Neural cell (in vitro differentiated cells): ENCODE measurements around the gene RBM34. TPM values are rescaled to one million over a fixed set of nuclear protein-coding genes. Genes with fewer than 3 reads are reported as not detected.
"Not testable (repeated sequence)": the region's sequence is repeated elsewhere in the genome, so short reads cannot be mapped to it uniquely, and the experiment has no call there.

Experiments used
- H2AFZ ChIP-seq: fragments of 200-600, 300-800 bp; sonication (generic), shearing (Covaris generic); 2 replicates; pipeline ENCODE4 v1.6.0; 2014; ENCODE audit warnings: low read depth, mild to moderate bottlenecking, antibody characterized with exemption, low read length, moderate library complexity
- H3F3A ChIP-seq: fragments of 200-600 bp; shearing (Covaris generic); 2 replicates; pipeline ENCODE4 v1.6.1; 2016; ENCODE audit warnings: mild to moderate bottlenecking, moderate library complexity, mixed read lengths, antibody characterized with exemption, low read length; ENCODE audit not compliant: insufficient read depth, poor library complexity, severe bottlenecking
- H3K27ac ChIP-seq: fragments of 200-600, 300-800 bp; sonication (generic), shearing (Covaris generic); 2 replicates; pipeline ENCODE4 v1.5.1; 2014; ENCODE audit warnings: mild to moderate bottlenecking, low read length, moderate library complexity
- H3K27me3 ChIP-seq: fragments of 300-800, 200-600 bp; sonication (generic), shearing (Covaris generic); 2 replicates; pipeline ENCODE4 v1.6.0; 2014; ENCODE audit warnings: mild to moderate bottlenecking, low read depth, low read length, moderate library complexity; ENCODE audit not compliant: insufficient read depth
- H3K36me3 ChIP-seq: fragments of 300-800, 200-600 bp; sonication (generic), shearing (Covaris generic); 2 replicates; pipeline ENCODE4 v1.5.1; 2014; ENCODE audit warnings: mild to moderate bottlenecking, antibody characterized with exemption, low read length, moderate library complexity; ENCODE audit not compliant: insufficient read depth
- H3K4me2 ChIP-seq: fragments of 300-800, 200-600 bp; sonication (generic), shearing (Covaris generic); 2 replicates; pipeline ENCODE4 v1.6.0; 2014; ENCODE audit warnings: mild to moderate bottlenecking, low read length
- H3K4me3 ChIP-seq: fragments of 300-800, 200-600 bp; sonication (generic), shearing (Covaris generic); 2 replicates; pipeline ENCODE4 v1.5.1; 2014; ENCODE audit warnings: mild to moderate bottlenecking, low read length, moderate library complexity
- H3K79me2 ChIP-seq: fragments of 200-600 bp; shearing (Covaris generic); replicated peaks from 2 replicates; pipeline ENCODE4 v1.6.0; 2014; ENCODE audit warnings: mild to moderate bottlenecking, low read length, moderate library complexity; ENCODE audit not compliant: insufficient read depth
- H3K9ac ChIP-seq: fragments of 300-800, 200-600 bp; sonication (generic), shearing (Covaris generic); 2 replicates; pipeline ENCODE4 v1.6.1; 2016; ENCODE audit warnings: mild to moderate bottlenecking, low read length, mixed read lengths
- H3K9me2 ChIP-seq: fragments of 200-600 bp; shearing (Covaris generic); 2 replicates; pipeline ENCODE4 v1.6.1; 2016; ENCODE audit warnings: mild to moderate bottlenecking, low read length, mixed read lengths; ENCODE audit not compliant: insufficient read depth
- H3K9me3 ChIP-seq: fragments of 200-600, 300-800 bp; sonication (generic), shearing (Covaris generic); 2 replicates; pipeline ENCODE4 v1.6.1; 2016; ENCODE audit warnings: mild to moderate bottlenecking, mixed run types, low read length, moderate library complexity, mixed read lengths
- H4K20me1 ChIP-seq: fragments of 200-600 bp; shearing (Covaris generic); 2 replicates; pipeline ENCODE4 v1.6.1; 2016; ENCODE audit warnings: mild to moderate bottlenecking, mixed run types; ENCODE audit not compliant: insufficient read depth
- EP300 ChIP-seq: fragments of 450-650 bp; conservative IDR thresholded peaks from 2 replicates; pipeline ENCODE4 v1.6.1; 2014; ENCODE audit warnings: antibody characterized with exemption, mild to moderate bottlenecking, moderate library complexity; ENCODE audit not compliant: poor library complexity, severe bottlenecking
- EZH2 ChIP-seq: fragments of 200-600, 300-800 bp; shearing (Covaris generic), sonication (generic); IDR thresholded peaks from 2 replicates; pipeline ENCODE4 v1.6.1; 2014; ENCODE audit warnings: antibody characterized with exemption, low read length, borderline replicate concordance, mild to moderate bottlenecking; ENCODE audit not compliant: insufficient read depth, poor library complexity, severe bottlenecking
- REST ChIP-seq: IDR thresholded peaks from 2 replicates; pipeline ENCODE4 v1.6.1; 2012; ENCODE audit warnings: borderline replicate concordance
- TAF1 ChIP-seq: IDR thresholded peaks from 2 replicates; pipeline ENCODE4 v1.6.1; 2012; ENCODE audit warnings: low read depth
- polyA plus RNA-seq: library from polyadenylated mRNA; depleted of rRNA; stranded (reverse); fragments of >200 nt; gene quantifications from 2 replicates; pipeline ENCODE4 v1.2.3, GENCODE V29; 2014
- TF ChIP-seq, protein P1 (sequence below): fragments of 450-650 bp; IDR thresholded peaks from 2 replicates; pipeline ENCODE4 v1.5.1; 2014; ENCODE audit warnings: antibody characterized with exemption, mild to moderate bottlenecking, moderate library complexity; ENCODE audit not compliant: poor library complexity, severe bottlenecking

RBM34 gene
- polyA plus RNA-seq, 1 donor from 2014 or later = 128 TPM

- peak overlapping the region; percentile 78 for H3K4me3 ChIP-seq
- H3K36me3 ChIP-seq, H3K9me3 ChIP-seq, H2AFZ ChIP-seq, H4K20me1 ChIP-seq, H3F3A ChIP-seq, H3K9me2 ChIP-seq, H3K27ac ChIP-seq, H3K27me3 ChIP-seq: not testable (repeated sequence)
- peaks cover 12% of the 10 kb centered on the region for H3K79me2 ChIP-seq
- H3K9ac ChIP-seq = peak overlapping the region; percentile 79
- H3K4me2 ChIP-seq = peak overlapping the region; percentile 77
These were observed 1.1 kb downstream of the RBM34 start for GRCh38 chr1:235159930-235160329.

GRCh38 chr1:235159284-235159683, 1.8 kb downstream of the RBM34 start:
- not testable (repeated sequence) for H2AFZ ChIP-seq, H3K9me2 ChIP-seq, H4K20me1 ChIP-seq, H3F3A ChIP-seq, H3K27me3 ChIP-seq, H3K4me3 ChIP-seq, H3K36me3 ChIP-seq, H3K9ac ChIP-seq, H3K27ac ChIP-seq, H3K9me3 ChIP-seq, H3K4me2 ChIP-seq
- peaks cover 12% of the 10 kb centered on the region for H3K79me2 ChIP-seq

DNA sequence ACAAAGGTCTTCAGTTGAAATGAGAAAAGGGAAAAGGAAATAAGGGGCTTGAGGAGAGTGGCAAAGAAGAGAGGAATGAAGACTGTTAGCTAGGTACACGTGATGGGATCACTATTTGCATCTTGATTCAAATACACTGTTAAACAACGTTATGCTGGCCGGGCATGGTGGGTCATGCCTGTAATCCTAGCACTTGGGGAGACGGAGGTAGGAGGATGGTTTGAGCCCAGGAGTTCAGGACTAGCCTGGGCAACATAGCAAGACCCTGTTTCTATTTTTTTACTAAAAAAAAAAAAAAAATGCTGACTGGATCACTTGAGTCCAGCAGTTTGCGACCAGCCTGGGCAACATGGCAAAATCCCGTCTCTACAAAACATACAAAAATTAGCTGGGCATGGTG, 2.4 kb downstream of the RBM34 start:
- H4K20me1 ChIP-seq = no peaks in the 10 kb centered on the region

More for the DNA sequence above, 2.4 kb downstream of the RBM34 start:
- no peak overlapping the region for H3K4me3 ChIP-seq
- no peak overlapping the region for H3K4me2 ChIP-seq
- no peaks in the 10 kb centered on the region for H3K36me3 ChIP-seq
- no peak overlapping the region for H3K9ac ChIP-seq
- H2AFZ ChIP-seq = no peak overlapping the region
- H3K9me3 ChIP-seq = no peaks in the 10 kb centered on the region
- no peaks in the 10 kb centered on the region for H3K27me3 ChIP-seq
- H3K79me2 ChIP-seq = peaks cover 12% of the 10 kb centered on the region
- H3K9me2 ChIP-seq = no peaks in the 10 kb centered on the region
- H3F3A ChIP-seq = no peaks in the 10 kb centered on the region
- TF ChIP-seq TAF1 (no peak), EZH2 (no peak), EP300 (no peak), REST (no peak)
- TF ChIP-seq, protein P1, sequence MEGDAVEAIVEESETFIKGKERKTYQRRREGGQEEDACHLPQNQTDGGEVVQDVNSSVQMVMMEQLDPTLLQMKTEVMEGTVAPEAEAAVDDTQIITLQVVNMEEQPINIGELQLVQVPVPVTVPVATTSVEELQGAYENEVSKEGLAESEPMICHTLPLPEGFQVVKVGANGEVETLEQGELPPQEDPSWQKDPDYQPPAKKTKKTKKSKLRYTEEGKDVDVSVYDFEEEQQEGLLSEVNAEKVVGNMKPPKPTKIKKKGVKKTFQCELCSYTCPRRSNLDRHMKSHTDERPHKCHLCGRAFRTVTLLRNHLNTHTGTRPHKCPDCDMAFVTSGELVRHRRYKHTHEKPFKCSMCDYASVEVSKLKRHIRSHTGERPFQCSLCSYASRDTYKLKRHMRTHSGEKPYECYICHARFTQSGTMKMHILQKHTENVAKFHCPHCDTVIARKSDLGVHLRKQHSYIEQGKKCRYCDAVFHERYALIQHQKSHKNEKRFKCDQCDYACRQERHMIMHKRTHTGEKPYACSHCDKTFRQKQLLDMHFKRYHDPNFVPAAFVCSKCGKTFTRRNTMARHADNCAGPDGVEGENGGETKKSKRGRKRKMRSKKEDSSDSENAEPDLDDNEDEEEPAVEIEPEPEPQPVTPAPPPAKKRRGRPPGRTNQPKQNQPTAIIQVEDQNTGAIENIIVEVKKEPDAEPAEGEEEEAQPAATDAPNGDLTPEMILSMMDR = no peak
- no peak overlapping the region for H3K27ac ChIP-seq
